COR-L47 (cell line): ENCODE data around the gene THSD4.

Source experiments
- DNase-seq: peaks from one replicate; lab custom pipeline; 2025; lab: John Stamatoyannopoulos, UW

The THSD4 gene

DNA sequence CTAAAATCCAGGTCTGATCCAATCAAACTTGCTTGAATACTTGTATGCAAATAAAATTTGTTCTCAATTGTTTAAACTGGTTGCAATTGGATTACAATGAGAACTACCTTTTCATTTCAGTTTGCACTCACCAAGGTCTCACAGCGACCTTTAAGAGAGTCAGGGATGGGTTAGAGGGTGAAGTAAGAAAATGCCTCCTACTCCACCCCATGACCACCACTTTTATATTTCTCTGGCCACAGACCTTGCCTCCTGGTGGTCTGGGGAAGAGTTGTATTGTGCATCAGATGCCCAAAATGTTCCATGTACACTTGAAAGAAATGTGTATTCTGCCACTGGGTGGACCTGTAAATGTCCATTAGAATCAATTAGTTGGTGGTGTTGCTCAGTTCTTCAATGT lies 16.4 kb upstream of the THSD4 start:
- DNase-seq = no peak

GRCh38 chr15:71103102-71103676 lies 12.1 kb upstream of the THSD4 start:
- peak; percentile 23 for DNase-seq

- DNase-seq = no peak
These were observed 10.6 kb upstream of the THSD4 start for GRCh38 chr15:71104636-71105035.

GRCh38 chr15:71105444-71105843 lies 9.8 kb upstream of the THSD4 start:
- no peak for DNase-seq

DNA sequence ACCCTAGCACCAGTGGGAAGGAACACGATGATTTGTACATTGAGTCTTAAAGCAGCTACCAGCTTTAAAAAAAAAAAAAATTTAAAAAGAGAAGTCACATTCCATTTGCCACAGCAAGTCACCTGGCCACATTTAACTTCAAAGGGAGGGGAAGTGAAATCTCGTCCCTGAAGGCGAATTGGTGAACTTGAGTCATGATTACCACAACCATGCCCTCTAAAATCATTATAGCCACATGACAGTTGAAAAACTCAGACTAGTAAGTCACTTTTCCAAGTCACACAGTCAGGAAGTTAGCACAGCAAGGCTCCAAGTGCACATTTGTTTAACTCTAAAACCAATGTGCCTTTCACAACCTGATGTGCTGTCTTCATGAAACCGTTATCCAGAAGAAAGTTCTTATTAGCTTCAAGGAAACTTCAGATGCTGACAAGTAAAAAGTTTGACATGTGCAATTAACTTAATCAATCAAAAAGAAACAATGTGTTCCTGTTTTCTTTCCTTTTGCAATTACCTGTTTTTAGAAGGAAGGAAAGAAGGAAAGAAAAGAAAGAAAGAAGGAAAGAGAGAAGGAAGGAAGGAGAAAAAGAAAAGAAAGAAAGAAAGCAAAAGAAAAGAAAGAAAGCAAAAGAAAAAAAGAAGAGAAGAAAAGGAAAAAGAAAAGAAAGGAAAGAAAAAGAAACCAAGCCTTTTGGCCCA lies 8.3 kb upstream of the THSD4 start:
- no peak for DNase-seq

GRCh38 chr15:71107501-71107815 lies 7.8 kb upstream of the THSD4 start:
- no peak for DNase-seq

- no peak for DNase-seq
These were observed 6.1 kb upstream of the THSD4 start for GRCh38 chr15:71109130-71109529.

DNA sequence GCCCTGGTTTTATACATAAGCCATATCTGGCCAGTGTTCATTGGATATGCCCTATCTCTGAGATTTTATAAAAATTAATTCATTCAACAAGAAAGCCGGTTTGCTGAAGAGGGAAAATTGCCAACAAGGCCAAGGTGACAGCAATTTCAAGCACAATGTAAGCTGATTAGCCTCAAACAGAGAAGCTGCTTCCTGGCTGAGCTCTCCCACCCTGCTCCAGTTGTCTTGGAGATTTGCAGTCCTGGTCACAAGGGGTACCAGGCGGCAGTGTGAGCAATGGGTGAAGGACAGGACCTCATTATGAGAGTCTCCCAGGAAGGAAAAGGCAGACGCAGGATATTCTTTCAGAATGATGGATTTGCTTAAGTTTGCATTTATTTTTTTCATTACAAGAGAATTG lies 5.4 kb upstream of the THSD4 start:
- peak; percentile 46 for DNase-seq

GRCh38 chr15:71110405-71111180 lies 4.7 kb upstream of the THSD4 start:
- no peak for DNase-seq

DNA sequence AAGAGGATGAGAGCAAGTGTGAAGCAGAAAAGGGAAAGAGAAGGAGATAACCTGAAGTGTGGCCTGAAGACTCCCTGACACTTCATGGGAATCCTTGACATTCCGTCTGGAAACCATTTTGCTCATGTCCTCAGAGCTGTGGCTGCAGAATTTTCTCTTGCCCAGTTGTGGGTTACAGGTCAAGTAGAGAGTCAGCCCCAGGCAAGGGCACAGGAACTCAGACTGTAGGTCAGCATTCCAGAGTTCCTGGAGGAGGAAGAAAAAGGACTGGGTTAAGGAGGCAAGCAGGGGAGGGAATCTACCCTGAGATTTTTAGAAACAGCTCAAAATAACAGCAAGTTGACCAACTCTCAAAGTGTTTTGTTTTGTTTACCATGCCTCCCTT lies 4.1 kb upstream of the THSD4 start:
- DNase-seq = no peak

- no peak for DNase-seq
These were observed 3.3 kb upstream of the THSD4 start for GRCh38 chr15:71111950-71112349.

GRCh38 chr15:71112429-71112828 lies 2.8 kb upstream of the THSD4 start:
- DNase-seq = no peak

DNA sequence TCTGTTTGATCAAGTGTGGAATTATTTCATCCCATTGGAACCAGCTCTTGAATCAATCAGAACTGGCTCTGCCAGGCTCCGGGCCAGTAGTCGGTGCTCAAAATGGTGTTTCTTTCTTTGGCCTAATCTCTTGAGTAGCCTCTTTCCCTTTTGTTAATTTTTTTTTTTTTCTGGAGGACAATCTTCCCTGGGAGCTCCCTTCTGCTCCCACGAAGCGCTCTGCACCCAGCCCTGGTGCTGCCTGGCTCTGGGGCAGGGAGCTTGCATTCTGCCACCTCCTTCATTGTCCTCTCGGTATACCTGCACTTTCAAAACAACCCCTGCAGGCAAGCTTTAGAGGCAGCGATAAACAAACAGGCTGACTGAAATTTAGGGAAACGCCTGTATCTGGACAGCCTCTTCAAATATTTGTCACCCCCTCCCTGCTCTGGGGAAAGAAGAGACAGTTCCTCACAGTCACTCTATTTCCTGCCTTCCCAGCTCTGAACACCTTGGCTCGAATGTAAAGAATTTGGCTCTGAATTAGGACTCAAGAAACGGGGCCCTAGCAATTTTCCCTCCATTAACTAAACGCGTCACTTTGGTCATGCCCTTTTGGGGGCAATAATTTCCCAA lies 1.1 kb upstream of the THSD4 start:
- DNase-seq = peak; percentile 19

DNA sequence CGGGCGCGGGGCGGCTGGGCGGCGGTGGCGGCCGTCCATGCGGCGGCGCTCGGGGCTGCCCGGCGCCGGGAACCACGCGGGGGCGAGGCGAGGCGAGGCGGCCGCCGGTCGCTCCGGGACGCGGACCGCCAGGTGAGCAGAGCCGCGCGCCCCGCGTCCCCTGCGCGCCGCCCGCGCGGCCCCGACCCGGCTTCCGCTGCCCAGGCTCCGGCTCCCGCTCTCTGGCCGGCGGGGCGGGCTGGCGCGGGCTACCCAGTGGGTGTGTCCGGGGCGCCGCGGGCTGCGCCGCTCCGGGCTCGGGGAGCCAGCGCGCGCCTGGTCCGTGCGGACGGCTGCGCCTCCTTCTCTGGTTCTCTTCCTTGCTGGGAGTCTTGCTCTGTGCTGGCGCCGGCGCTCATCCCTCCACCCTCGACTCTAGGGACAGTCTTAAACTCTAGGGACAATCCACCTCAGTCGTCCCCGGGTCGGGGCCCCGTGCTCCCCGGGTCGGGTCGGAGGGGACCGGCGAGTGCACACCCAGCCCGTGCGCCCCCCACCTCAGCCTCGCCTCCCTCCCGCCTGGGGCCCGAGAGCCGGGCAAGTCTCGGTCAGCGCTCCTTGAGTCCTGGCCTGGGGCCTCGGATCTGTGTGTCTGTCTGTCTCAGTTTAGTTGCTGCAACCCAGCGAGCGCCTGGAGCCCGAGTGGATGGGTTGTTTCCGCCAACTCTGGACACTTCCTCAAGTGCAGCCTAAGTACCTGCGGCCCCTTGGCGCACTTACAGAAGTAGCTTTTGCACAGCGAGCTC lies 488 bp downstream of the THSD4 start:
- DNase-seq = no peak

GRCh38 chr15:71116366-71116765 lies 1.1 kb downstream of the THSD4 start:
- DNase-seq = no peak

DNA sequence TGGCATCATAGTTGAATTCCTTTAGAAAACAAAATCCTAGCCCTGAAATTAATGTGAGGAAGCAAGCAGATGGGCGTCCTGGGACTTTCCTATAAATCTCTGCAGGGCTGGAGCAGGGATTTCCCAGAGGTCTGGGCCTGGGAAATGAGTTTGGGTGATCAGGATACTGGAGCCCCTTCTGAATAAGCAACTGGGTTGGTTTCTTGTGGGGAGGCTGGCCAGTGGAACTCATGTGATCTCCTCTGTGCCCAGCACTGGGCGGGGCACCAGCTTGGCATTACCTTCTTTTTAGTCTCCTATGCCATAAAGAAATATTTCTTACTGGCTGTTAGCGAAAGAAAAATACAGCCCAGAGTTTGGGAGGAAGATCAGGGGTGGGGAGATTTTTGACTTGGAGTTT lies 1.7 kb downstream of the THSD4 start:
- no peak for DNase-seq

GRCh38 chr15:71117714-71118305 lies 2.5 kb downstream of the THSD4 start:
- DNase-seq = no peak

- no peak for DNase-seq
These were observed 3.1 kb downstream of the THSD4 start for GRCh38 chr15:71118345-71118744.

- no peak for DNase-seq
These were observed 3.8 kb downstream of the THSD4 start for GRCh38 chr15:71118881-71119632.

GRCh38 chr15:71120428-71120944 lies 5.2 kb downstream of the THSD4 start:
- peak; percentile 73 for DNase-seq

DNA sequence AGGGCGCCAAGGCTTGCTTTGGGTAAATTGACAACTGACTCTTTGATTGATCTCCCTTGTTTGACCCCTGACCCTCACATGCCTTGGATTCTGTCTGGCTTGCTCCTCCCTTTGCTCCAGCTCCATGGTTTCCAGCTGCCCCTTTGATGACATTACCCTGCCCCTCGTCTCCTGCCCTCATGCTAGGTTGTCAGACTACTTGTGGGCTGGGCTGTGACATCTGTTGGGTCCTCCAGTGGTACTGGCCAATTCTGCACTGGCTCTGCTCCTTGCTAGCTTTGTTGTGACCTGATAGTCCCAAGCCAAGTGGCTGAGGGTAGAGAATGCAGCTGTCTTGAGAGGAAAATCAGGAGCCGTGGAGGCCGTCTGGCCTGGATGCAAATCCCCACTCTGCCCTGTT lies 6.2 kb downstream of the THSD4 start:
- no peak for DNase-seq
